DMS153 treated with DMSO at 0.1 percent for 48 hours (cell line): Measurements from ENCODE around the gene SRGAP1.

Experiments
- DNase-seq: peaks from one replicate; lab custom pipeline; 2025; ENCODE audit not compliant: unreplicated experiment; lab: John Stamatoyannopoulos, UW

The SRGAP1 gene

DNA sequence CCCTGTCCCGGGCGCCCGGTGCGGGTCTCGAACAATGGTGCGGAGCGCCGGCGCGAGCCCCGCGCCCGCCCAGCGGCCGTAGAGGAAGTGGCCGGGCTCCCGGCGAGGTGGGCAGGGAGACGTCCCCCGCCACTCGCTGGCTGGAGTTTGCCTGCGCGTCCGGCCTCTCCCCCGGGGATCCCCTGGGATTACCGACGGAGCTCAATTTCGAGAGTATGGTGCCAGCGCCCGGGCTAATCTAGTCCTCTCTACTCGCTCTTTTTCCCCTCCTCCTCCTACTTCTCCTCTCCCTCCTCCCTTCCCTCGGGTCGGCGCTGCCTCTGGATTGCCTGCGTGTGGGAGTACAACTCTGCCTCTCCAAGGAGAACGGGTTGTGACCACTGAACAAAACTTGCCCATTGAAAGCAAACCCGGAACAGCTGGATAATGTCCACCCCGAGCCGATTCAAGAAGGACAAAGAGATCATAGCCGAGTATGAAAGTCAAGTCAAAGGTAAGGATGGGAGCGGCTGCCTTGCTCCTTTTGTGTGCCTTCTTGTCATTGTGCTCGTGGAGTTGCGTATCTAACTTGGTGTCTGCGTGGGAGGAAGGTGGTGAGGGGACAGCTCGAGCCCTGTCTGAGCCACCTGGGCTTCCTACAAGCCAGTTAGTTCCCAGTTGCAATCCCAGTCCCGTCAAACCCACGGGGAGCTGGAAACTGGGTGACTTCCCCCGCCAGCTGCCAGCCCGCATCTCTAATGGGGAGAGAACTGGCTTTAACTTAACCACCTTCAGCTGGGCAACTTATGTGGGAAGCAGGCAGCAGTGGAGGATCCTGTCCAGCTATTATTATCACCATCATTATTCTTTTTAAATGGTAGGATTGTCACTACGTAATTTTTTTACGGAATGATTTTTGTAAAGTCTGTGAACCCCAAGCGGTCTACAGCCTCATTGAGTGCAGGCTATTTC, at the start of gene SRGAP1:
Gene SRGAP1, plus strand, starts transcription at position 310 of the 951 bp plus-strand sequence. Its CDS starts 117 bp downstream, at position 427.
- peak; percentile 44 for DNase-seq

- DNase-seq: no peak
These were observed 49.3 kb upstream of the SRGAP1 start for GRCh38 chr12:63795032-63795687.

DNA sequence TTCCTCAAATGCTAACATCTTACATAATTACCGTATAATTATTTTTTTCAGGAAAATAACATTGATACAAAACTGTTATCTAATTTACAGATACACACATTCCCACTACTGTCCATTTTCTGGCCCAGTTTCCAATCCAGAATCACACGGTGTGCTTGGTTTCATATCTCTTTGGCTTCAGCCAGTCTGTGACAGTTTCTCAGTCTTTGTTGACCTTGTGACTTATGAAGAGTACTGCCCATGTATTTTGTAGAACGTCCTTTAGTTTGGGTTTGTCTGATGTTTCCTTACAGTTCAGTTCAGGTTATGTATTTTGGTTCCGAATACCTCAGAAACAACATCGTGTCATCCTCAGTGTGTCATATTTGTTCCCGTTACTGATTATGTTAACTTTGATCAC, 48.6 kb upstream of the SRGAP1 start:
- DNase-seq: no peak

GRCh38 chr12:63802012-63802608, 42.4 kb upstream of the SRGAP1 start:
- peak; percentile 54 for DNase-seq

DNA sequence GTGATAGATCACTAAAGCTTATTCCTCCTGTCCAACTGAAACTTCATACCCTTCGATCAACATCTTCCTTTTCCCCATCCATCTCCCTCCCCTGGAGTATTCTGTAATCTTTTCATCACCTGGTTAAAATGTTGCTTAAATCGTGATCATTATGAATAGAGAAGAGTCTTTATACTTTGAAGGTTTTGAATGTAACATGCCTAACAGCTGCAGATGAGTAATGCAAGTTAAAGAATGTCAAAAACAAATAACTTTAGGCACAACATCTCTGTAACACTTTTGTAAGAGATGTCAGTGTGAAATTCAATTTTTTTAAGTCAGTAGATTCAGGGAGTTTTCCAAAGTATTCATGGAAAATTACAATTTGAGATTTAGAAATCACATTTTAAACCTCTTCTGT, 39.8 kb upstream of the SRGAP1 start:
- no peak for DNase-seq

GRCh38 chr12:63805704-63806672, 38.5 kb upstream of the SRGAP1 start:
- DNase-seq: peak; percentile 99

- no peak for DNase-seq
These were observed 35.9 kb upstream of the SRGAP1 start for GRCh38 chr12:63808631-63809030.

DNA sequence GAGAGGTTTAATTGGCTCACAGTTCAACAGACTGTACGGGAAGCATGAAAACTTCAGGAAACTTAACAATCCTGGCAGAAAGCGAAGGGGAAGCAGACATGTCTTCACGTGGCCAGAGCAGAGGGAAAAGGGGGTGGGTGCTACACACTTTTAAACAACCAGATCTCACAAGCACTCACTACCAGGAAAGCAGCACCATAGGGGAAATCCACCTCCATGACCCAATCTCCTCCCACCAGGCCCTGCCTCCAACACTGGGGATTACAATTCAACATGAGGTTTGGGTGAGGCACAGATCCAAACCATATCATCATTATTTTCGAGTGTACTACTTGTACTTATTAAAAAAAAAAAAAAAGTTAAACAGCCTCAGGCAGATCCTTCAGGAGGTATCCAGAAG, 34.9 kb upstream of the SRGAP1 start:
- DNase-seq: no peak

DNA sequence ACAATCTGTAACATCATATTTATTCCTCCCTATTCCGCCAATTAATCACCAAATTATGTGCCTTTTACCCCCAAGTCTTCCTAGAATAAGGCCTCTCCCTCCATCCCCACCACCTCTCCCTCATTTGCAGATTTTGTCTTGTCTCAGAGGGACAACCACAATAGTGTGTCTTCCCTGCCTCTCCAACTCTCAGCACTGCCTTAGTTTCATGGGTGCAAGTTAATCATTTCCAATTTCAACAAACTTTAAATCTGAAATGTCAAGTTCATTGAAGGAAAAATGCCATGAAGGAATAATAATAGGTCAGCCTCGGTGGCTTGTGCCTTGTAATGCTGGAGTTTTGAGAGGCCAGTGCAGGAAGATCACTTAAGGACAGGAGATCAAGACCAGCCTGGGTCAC, 33.2 kb upstream of the SRGAP1 start:
- DNase-seq: no peak

DNA sequence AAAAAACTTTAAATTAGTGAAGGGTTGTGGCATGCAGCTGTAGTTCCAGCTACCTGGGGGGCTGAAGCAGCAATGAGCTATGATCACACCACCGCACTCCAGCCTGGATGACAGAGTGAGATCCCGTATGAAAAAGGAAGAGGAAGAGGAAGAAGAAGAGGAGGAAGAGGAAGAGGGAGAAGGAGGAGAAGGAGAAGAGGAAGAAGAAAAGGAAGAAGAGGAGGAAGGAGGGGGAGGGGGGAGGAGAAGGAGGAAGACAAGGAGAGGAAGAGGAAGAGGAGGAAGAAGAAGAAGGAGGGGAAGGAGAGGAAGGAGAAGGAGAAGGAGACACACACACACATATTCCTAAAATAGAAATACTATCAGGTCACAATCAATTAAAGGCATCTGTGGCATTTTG, 32.7 kb upstream of the SRGAP1 start:
- no peak for DNase-seq

DNA sequence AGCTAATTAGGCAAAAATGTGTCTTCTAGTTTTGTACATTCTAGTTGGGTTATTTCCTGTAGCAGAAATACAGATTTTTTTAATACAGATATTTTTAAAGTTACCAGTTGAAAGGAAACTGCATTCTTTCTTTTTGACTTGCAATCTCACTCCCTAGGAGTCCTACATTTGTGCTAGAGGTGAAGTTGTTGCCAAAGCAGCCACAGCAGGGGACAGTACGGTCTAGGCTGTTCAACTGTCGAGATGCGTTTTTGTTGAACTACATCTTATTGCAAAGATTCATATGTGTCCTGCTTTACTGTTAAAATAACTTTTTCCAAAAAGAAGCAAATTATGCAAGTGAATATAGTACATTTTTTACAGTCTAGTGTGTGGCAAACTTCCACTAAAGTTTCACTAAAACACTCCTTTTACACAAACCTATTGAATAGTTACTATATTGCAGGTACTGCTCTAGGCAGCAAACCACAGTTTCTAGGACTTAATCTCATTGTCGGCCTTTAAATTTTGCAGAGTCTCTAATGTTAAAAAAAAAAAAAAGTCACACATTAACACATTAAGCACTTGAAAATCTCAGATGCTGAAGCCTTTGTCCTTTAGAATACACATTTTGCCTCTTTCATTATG, 30.2 kb upstream of the SRGAP1 start:
- no peak for DNase-seq

DNA sequence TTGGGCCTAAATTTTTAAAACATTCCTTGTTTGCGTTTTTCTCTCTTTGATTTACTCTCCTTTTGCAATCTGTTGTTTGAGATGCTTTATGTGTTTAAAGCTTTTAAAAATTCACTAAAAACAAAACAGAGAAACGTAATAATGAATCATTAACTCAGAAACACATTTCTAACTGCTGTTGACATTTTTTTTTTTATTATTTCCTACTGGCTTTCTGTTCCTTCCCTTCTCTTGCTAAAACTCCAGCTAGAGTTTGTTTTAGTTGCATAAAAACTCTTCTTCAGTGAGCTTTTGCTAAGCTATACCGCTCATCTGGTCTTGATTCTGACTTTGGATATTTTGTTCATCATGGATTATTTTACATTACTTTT, 29.0 kb upstream of the SRGAP1 start:
- no peak for DNase-seq

GRCh38 chr12:63816031-63816430, 28.5 kb upstream of the SRGAP1 start:
- DNase-seq: no peak

DNA sequence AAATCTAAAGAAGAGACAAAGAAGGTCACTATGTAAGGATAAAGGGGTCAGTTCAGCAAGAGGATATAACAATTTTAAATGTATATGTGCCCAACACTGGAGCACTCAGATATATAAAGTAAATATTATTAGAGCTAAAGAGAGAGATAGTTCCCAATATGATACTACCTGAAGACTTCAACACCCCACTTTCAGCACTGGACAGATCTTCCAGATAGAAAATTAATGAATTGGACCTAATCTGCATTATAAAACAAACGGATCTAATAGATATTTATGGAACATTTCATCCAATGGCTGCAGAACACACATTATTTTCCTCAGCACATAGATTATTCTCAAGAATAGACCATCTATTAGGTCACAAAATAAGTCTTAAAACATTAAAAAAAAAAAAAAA, 24.1 kb upstream of the SRGAP1 start:
- no peak for DNase-seq

DNA sequence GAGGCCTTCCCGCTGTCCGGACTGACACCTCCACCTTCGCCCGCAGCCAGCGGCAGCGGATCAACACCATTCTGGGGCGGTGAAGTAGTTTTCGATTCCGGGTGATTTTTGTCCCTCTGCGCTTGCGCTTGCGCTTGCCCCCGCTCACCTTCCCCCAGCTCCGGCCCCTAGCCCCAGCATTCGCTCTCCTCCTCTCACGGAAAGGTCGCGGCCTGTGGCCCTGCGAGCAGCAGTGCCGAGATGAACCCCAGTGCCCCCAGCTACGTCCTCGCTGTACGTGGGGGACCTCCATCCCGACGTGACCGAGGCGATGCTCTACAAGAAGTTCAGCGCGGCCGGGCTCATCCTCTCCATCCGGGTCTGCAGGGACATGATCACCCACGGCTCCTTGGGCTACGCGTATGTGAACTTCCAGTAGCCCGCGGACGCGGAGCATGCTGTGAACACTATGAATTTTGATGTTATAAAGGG, 22.7 kb upstream of the SRGAP1 start:
- DNase-seq: no peak

DNA sequence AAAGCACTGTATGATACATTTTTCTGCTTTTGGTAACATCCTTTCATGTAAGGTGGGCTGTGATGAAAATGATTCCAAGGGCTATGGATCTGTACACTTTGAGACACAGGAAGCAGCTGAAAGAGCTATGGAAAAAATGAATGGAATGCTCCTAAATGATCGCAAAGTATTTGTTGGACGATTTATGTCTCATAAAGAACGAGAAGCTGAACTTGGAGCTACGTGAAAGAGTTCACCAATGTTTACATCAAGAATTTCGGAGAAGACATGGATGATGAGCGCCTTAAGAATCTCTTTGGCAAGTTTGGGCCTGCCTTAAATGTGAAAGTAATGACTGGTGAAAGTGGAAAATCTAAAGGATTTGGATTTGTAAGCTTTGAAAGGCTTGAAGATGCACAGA, 22.1 kb upstream of the SRGAP1 start:
- no peak for DNase-seq

DNA sequence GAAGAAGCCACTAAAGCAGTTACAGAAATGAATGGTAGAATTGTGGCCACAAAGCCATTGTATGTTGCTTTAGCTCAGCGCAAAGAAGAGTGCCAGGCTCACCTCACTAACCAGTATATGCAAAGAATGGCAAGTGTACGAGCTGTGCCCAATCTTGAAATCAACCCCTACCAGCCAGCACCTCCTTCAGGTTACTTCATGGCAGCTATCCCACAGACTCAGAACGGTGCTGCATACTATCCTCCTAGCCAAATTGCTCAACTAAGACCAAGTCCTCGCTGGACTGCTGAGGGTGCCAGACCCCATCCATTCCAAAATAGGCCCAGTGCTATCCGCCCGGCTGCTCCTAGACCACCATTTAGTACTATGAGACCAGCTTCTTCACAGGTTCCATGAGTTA, 21.5 kb upstream of the SRGAP1 start:
- DNase-seq: no peak

DNA sequence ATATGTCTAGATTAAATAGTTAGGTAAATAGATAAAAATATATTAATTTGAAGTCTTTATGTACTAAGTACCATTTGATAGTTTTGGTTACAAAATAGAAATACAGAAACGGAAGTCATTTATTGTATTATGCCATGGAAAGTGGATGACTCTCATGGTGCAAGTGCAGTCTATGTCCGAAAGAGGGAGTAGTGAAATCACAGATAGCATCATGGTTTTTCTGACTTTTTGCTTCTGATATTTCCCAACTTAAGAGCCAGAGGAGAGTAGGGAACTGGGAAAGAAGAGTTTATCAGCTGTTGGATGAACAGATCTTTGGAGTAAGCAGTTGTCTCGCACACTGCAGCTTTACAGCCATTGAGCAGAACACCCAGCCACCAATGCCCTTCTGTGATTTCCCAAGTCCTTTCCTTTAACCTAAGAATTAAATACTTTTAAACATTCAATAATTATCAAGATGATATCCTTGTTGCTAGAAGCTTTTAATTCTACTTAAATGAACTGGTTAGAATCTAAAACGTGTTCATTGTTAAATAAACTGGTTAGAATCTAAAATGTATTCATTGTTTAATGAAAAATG, 18.4 kb upstream of the SRGAP1 start:
- DNase-seq: no peak

DNA sequence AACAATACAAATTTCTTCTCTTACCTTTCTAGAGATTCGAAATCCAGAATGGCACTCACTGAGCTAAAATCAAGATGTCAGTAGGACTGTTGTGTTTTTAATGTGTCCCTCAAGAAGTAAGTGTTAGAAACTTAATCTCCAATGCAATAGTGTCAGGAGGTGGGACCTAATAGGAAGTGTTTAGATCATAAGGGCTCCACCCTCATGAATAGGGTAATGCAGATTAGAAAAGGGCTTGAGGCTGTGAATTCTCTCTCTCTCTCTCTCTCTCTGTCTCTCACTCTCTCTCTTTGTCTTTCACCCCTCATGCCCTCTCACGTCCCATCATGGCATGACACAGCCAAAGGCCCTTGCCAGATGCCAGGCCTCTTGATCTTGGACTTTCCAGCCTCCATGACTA, 15.6 kb upstream of the SRGAP1 start:
- DNase-seq: no peak

- no peak for DNase-seq
These were observed 8.5 kb upstream of the SRGAP1 start for GRCh38 chr12:63836046-63836445.
